ENCODE measurements around the gene PROM1. TPM values are rescaled to one million over a fixed set of nuclear protein-coding genes. Genes with fewer than 3 reads are reported as not detected.

Gene PROM1
- total and polyA plus RNA-seq, 2 donors from 2014 or later, result 28.8 to 276 TPM

DNA sequence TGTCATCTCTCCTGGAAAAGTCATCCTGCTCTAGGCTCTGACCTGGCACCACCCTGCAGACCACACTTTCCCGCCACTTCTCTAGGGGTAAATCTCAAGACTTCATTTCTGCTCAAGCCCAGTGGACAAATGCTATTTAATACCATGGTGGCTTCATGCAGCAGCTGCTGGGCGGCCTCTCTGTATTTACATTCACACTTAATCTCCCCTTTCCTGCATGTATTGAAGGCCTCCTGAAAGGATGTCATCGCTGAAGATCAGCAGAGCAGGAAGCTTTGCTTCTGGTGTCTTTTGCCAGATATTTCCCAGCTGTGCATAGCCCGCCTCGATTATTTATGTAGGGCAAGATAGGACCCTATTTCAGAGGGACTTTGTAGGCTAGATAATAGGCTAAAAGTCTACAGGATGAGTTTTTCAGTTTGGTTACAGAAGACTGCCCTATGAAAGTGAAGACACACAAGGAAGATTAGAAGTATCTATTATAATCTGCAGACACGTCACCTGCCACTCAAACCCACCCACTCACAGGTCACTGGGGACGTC, 17.2 kb downstream of the PROM1 start:
- intact Hi-C loops (cut with DNase I), result no loop called here
- Histone ChIP-seq H3K27me3 (ENCODE audit: control insufficient read depth, insufficient read depth, low read length) (no peaks in the 10 kb centered on the region), H3K9ac (ENCODE audit: low read length in 3 of 3) (no peak overlapping the region), H3K4me3 (ENCODE audit: low read length in 3 of 3) (no peak overlapping the region), H3K4me1 (ENCODE audit: control insufficient read depth in 2 of 3, insufficient read depth in 2 of 3, low read depth in 1 of 3, low read length in 3 of 3) (no peaks in the 10 kb centered on the region), H3K36me3 (ENCODE audit: control insufficient read depth in 2 of 3, insufficient read depth in 3 of 3, low read length in 3 of 3) (no peaks in the 10 kb centered on the region), H3K27ac (ENCODE audit: low read depth in 2 of 2, low read length in 2 of 2) (no peak overlapping the region), H3K9me3 (ENCODE audit: control insufficient read depth in 2 of 3, insufficient read depth in 1 of 3, low read length in 3 of 3) (no peaks in the 10 kb centered on the region)
- TF ChIP-seq CTCF (IDR thresholded peaks at IDR 0.05; ENCODE audit: borderline replicate concordance, extremely low read depth, insufficient read depth), result no peak
- DNase-seq (peak in 2 of 5 donors; percentile 42 to 44), FAIRE-seq (no peak)

GRCh38 chr4:16065066-16065465, 18.8 kb downstream of the PROM1 start:
- Histone ChIP-seq H3K9ac (ENCODE audit: low read length in 3 of 3) (no peak overlapping the region), H3K27ac (ENCODE audit: low read depth in 2 of 2, low read length in 2 of 2) (no peak overlapping the region), H3K4me1 (ENCODE audit: control insufficient read depth in 2 of 3, insufficient read depth in 2 of 3, low read depth in 1 of 3, low read length in 3 of 3) (no peaks in the 10 kb centered on the region), H3K36me3 (ENCODE audit: control insufficient read depth in 2 of 3, insufficient read depth in 3 of 3, low read length in 3 of 3) (no peaks in the 10 kb centered on the region), H3K4me3 (ENCODE audit: low read length in 3 of 3) (no peak overlapping the region), H3K9me3 (ENCODE audit: control insufficient read depth in 2 of 3, insufficient read depth in 1 of 3, low read length in 3 of 3) (no peaks in the 10 kb centered on the region), H3K27me3 (ENCODE audit: control insufficient read depth, insufficient read depth, low read length) (no peaks in the 10 kb centered on the region)
- FAIRE-seq, result no peak
- intact Hi-C loops (cut with DNase I), result no loop called here
- no peak for DNase-seq
- no peak for TF ChIP-seq CTCF (IDR thresholded peaks at IDR 0.05; ENCODE audit: borderline replicate concordance, extremely low read depth, insufficient read depth)

DNA sequence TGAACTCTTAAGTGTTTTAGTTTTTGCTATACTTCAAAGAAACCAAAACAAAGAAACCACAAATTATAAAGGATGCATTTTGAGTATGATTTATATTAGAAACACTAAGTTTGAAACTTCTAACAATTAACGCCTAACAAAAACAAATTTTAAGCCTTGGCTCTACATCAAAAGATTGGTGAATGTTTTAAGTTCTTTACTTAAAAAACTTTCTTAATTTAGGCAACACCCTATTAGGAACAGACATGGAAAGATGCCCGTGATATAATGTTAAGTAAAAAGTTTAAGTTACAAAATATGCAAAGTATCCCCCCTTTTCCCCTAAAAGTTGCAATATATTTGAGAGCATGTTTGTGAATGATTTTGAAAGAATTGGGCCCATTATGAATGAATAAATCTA, 21.2 kb downstream of the PROM1 start:
- no peak overlapping the region for H3K9ac ChIP-seq (ENCODE audit: low read length in 3 of 3)
- DNase-seq, result no peak
- FAIRE-seq, result no peak
- H3K4me3 ChIP-seq (ENCODE audit: low read length in 3 of 3), result no peak overlapping the region
- no peaks in the 10 kb centered on the region for H3K4me1 ChIP-seq (ENCODE audit: control insufficient read depth in 2 of 3, insufficient read depth in 2 of 3, low read depth in 1 of 3, low read length in 3 of 3)
- H3K27me3 ChIP-seq (ENCODE audit: control insufficient read depth, insufficient read depth, low read length), result no peaks in the 10 kb centered on the region
- no peak for TF ChIP-seq CTCF (IDR thresholded peaks at IDR 0.05; ENCODE audit: borderline replicate concordance, extremely low read depth, insufficient read depth)
- H3K27ac ChIP-seq (ENCODE audit: low read depth in 2 of 2, low read length in 2 of 2), result no peak overlapping the region
- intact Hi-C loops (cut with DNase I), result no loop called here
- H3K9me3 ChIP-seq (ENCODE audit: control insufficient read depth in 2 of 3, insufficient read depth in 1 of 3, low read length in 3 of 3), result no peaks in the 10 kb centered on the region
- H3K36me3 ChIP-seq (ENCODE audit: control insufficient read depth in 2 of 3, insufficient read depth in 3 of 3, low read length in 3 of 3), result no peaks in the 10 kb centered on the region

Data from kidney (tissue), 14 donors.